IPS-11a (cell line): Measurements from ENCODE around the gene COL10A1.

Experiments
- H3K4me3 ChIP-seq: one replicate; pipeline ENCODE4 v1.5.1; 2013; ENCODE audit warnings: low read depth, low read length, control low read depth

Gene COL10A1

GRCh38 chr6:116088946-116089345, 37.0 kb downstream of the COL10A1 start:
- no peak overlapping the region for H3K4me3 ChIP-seq

- no peak overlapping the region for H3K4me3 ChIP-seq
Measured at GRCh38 chr6:116087437-116088027, 38.4 kb downstream of the COL10A1 start.

- H3K4me3 ChIP-seq: no peak overlapping the region
Measured at GRCh38 chr6:116084284-116084683, 41.6 kb downstream of the COL10A1 start.

- no peak overlapping the region for H3K4me3 ChIP-seq
Measured at GRCh38 chr6:116083052-116083451, 42.9 kb downstream of the COL10A1 start.

- H3K4me3 ChIP-seq: no peak overlapping the region
Measured at GRCh38 chr6:116078945-116079344, 47.0 kb downstream of the COL10A1 start.

- no peak overlapping the region for H3K4me3 ChIP-seq
Measured at GRCh38 chr6:116078522-116078921, 47.4 kb downstream of the COL10A1 start.

- H3K4me3 ChIP-seq: no peak overlapping the region
Measured at GRCh38 chr6:116074732-116075390, 51.1 kb downstream of the COL10A1 start.

- H3K4me3 ChIP-seq: no peak overlapping the region
Measured at GRCh38 chr6:116073765-116074440, 52.0 kb downstream of the COL10A1 start.

- H3K4me3 ChIP-seq: no peak overlapping the region
Measured at GRCh38 chr6:116072368-116072767, 53.6 kb downstream of the COL10A1 start.

- H3K4me3 ChIP-seq: no peak overlapping the region
Measured at GRCh38 chr6:116070616-116071389, 55.1 kb downstream of the COL10A1 start.

- no peak overlapping the region for H3K4me3 ChIP-seq
Measured at GRCh38 chr6:116070101-116070500, 55.8 kb downstream of the COL10A1 start.
